Measurements from ENCODE around the gene POLR2H.

DNA sequence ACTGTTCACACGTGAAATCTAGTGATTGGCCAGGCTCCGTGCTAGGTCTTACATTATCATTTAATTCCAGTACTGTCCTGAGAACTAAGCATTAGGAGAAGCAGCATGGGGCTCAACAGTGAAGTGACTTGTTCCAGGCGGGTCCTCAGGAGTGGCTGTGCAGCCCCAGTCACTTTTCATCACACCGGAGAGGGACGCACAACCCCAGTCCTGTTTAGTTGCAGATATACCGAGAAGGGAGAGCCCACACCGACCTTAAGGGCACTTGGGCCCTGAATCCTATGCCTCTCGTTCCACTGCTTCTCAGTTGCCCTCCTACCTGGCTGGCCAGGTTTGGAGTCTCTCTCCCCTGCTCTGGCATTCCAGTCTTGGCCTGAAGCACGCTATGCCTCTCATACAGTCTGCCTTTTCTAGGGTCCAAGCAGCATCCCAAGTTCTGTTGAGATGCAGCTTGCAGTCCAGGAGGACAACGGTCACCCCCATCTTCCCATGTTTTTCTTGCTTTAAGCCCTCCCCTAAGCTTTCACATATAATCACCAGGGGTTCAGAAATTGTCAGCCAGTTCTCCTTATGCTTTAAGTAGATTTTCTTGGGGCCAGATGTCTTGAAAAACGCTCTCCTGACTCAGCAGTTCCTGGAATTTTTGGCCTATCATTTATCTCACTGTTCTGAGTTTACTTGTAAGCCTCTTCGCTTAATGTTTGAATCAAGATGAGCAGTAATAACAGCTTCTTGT, 14.0 kb upstream of the POLR2H start:
- TF ChIP-seq, protein P1, sequence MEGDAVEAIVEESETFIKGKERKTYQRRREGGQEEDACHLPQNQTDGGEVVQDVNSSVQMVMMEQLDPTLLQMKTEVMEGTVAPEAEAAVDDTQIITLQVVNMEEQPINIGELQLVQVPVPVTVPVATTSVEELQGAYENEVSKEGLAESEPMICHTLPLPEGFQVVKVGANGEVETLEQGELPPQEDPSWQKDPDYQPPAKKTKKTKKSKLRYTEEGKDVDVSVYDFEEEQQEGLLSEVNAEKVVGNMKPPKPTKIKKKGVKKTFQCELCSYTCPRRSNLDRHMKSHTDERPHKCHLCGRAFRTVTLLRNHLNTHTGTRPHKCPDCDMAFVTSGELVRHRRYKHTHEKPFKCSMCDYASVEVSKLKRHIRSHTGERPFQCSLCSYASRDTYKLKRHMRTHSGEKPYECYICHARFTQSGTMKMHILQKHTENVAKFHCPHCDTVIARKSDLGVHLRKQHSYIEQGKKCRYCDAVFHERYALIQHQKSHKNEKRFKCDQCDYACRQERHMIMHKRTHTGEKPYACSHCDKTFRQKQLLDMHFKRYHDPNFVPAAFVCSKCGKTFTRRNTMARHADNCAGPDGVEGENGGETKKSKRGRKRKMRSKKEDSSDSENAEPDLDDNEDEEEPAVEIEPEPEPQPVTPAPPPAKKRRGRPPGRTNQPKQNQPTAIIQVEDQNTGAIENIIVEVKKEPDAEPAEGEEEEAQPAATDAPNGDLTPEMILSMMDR (IDR thresholded peaks at IDR 0.05) = no peak
- TF ChIP-seq POLR2A (IDR thresholded peaks at IDR 0.05) = no peak
- no peak for TF ChIP-seq EP300 (IDR thresholded peaks at IDR 0.05)

Measured in ovary (tissue), 3 donors.